GM23248 (cell line): Measurements from ENCODE around the gene C1QTNF2. TPM values are rescaled to one million over a fixed set of nuclear protein-coding genes. Genes with fewer than 3 reads are reported as not detected.

ENCODE experiments used
- DNase-seq: peaks from one replicate; pipeline ENCODE4 v3.0.0-alpha.2; 2015
- H2AFZ ChIP-seq: fragments of 200-600 bp; sonication (generic); 2 replicates; pipeline ENCODE4 v1.6.1; 2016; ENCODE audit warnings: antibody characterized with exemption
- H3F3A ChIP-seq: fragments of 200-600 bp; sonication (generic); 2 replicates; pipeline ENCODE4 v1.6.1; 2016; ENCODE audit warnings: mild to moderate bottlenecking, antibody characterized with exemption, mixed run types; ENCODE audit not compliant: insufficient read depth
- H3K27ac ChIP-seq: fragments of 200-600 bp; sonication (generic); 2 replicates; pipeline ENCODE4 v1.5.1; 2016; ENCODE audit warnings: mild to moderate bottlenecking
- H3K27me3 ChIP-seq: fragments of 200-600 bp; sonication (generic); replicated peaks from 2 replicates; pipeline ENCODE4 v1.6.1; 2016; ENCODE audit warnings: mild to moderate bottlenecking; ENCODE audit not compliant: insufficient read depth
- H3K36me3 ChIP-seq: fragments of 200-600 bp; sonication (generic); 2 replicates; pipeline ENCODE4 v1.6.1; 2016; ENCODE audit warnings: low read depth, mild to moderate bottlenecking
- H3K4me1 ChIP-seq: fragments of 200-600 bp; sonication (generic); 2 replicates; pipeline ENCODE4 v1.6.1; 2016; ENCODE audit warnings: mild to moderate bottlenecking; ENCODE audit not compliant: insufficient read depth
- H3K4me2 ChIP-seq: fragments of 200-600 bp; sonication (generic); one replicate; pipeline ENCODE4 v1.6.1; 2016; ENCODE audit warnings: mild to moderate bottlenecking; ENCODE audit not compliant: unreplicated experiment
- H3K4me3 ChIP-seq: fragments of 200-600 bp; sonication (generic); 2 replicates; pipeline ENCODE4 v1.5.1; 2016; ENCODE audit warnings: mild to moderate bottlenecking
- H3K79me2 ChIP-seq: fragments of 200-600 bp; sonication (generic); 2 replicates; pipeline ENCODE4 v1.6.1; 2016; ENCODE audit warnings: mild to moderate bottlenecking; ENCODE audit not compliant: insufficient read depth
- H3K9ac ChIP-seq: fragments of 200-600 bp; sonication (generic); 2 replicates; pipeline ENCODE4 v1.6.1; 2016; ENCODE audit warnings: mild to moderate bottlenecking
- H3K9me2 ChIP-seq: fragments of 200-600 bp; sonication (generic); 2 replicates; pipeline ENCODE4 v1.6.1; 2016; ENCODE audit warnings: mixed run types, mild to moderate bottlenecking, moderate library complexity; ENCODE audit not compliant: insufficient read depth
- H3K9me3 ChIP-seq: fragments of 200-600 bp; sonication (generic); one replicate; pipeline ENCODE4 v1.6.1; 2017; ENCODE audit warnings: low read depth
- H4K20me1 ChIP-seq: fragments of 200-600 bp; sonication (generic); 2 replicates; pipeline ENCODE4 v1.6.0; 2016; ENCODE audit not compliant: insufficient read depth
- EZH2 ChIP-seq: fragments of 200-600 bp; sonication (generic); IDR thresholded peaks from 2 replicates; pipeline ENCODE4 v1.6.1; 2018; ENCODE audit warnings: antibody characterized with exemption, mild to moderate bottlenecking; ENCODE audit not compliant: insufficient read depth, poor library complexity, severe bottlenecking
- EZH2phosphoT487 ChIP-seq: fragments of 200-600 bp; sonication (generic); IDR thresholded peaks from 2 replicates; pipeline ENCODE4 v1.6.1; 2018; ENCODE audit warnings: antibody characterized with exemption, moderate library complexity, mild to moderate bottlenecking, low read depth; ENCODE audit not compliant: insufficient read depth
- WGBS, 2 experiments: methylation state at CpG; one replicate each; pipeline ENCODE4 v1.1.6; 2015 to 2017; ENCODE audit warnings: low lambda C conversion rate in 2 of 2, low coverage in 1 of 2; ENCODE audit errors: missing lambda C conversion rate in 2 of 2; 5-methylcytosine and 5-hydroxymethylcytosine counted together
- in situ Hi-C: fragments of 300-500 bp; cut with MboI; formaldehyde crosslinking; loops from 2 replicates; pipeline ENCODE4 v1.15.0; 2020
- polyA plus RNA-seq: library from polyadenylated mRNA; unstranded; fragments of >200 nt; fragmentation: Nextera tagmentation; extraction: Ambion mirVana; gene quantifications from 2 replicates; pipeline ENCODE4 v1.2.1, GENCODE V29; 2016
- total RNA-seq: library from RNA; depleted of rRNA; stranded (reverse); fragments of >200 nt; shearing (Covaris generic); gene quantifications from 2 replicates; pipeline ENCODE4 v1.2.3, GENCODE V29; 2014

Gene C1QTNF2
- total and polyA plus RNA-seq, 2 experiments from 2014 or later = 0.22 to 0.31 TPM

- no peak for TF ChIP-seq EZH2
- TF ChIP-seq EZH2phosphoT487 = no peak
- Histone ChIP-seq H2AFZ (0 out of 2 replicates have a peak overlapping the region, but pooled peaks have one; percentile 25), H3K79me2 (no peaks in the 10 kb centered on the region), H3K4me1 (no peaks in the 10 kb centered on the region), H3K27me3 (0 out of 2 replicates have a peak, but pooled peaks cover 5% of the 10 kb centered on the region), H3K4me2 (no peak overlapping the region), H3K9ac (no peak overlapping the region), H4K20me1 (no peaks in the 10 kb centered on the region), H3K27ac (no peak overlapping the region), H3K9me3 (no peaks in the 10 kb centered on the region), H3K4me3 (no peak overlapping the region), H3F3A (no peaks in the 10 kb centered on the region), H3K36me3 (no peaks in the 10 kb centered on the region), H3K9me2 (no peaks in the 10 kb centered on the region)
- in situ Hi-C loops = no loop called here
- peak; percentile 7 for DNase-seq
- 22% methylated on average over 13 of the region's 13 CpGs for WGBS, 2 experiments
Measured at GRCh38 chr5:160363660-160364395, 6.6 kb downstream of the C1QTNF2 start.

GRCh38 chr5:160363211-160363610 lies 7.2 kb downstream of the C1QTNF2 start:
- 0 out of 2 replicates have a peak overlapping the region, but pooled peaks have one; percentile 25 for H2AFZ ChIP-seq
- no peaks in the 10 kb centered on the region for H3K79me2 ChIP-seq
- no peaks in the 10 kb centered on the region for H4K20me1 ChIP-seq
- no peak overlapping the region for H3K9ac ChIP-seq
- H3K9me2 ChIP-seq = no peaks in the 10 kb centered on the region
- no peak overlapping the region for H3K27ac ChIP-seq
- WGBS, 2 experiments = 49 to 55% methylated on average over 3 of the region's 3 CpGs
- H3K9me3 ChIP-seq = no peaks in the 10 kb centered on the region
- H3K4me2 ChIP-seq = no peak overlapping the region
- H3K27me3 ChIP-seq = 0 out of 2 replicates have a peak, but pooled peaks cover 4% of the 10 kb centered on the region
- H3K36me3 ChIP-seq = no peaks in the 10 kb centered on the region
- peak; percentile 13 for DNase-seq
- no peak overlapping the region for H3K4me3 ChIP-seq
- H3F3A ChIP-seq = no peaks in the 10 kb centered on the region
- TF ChIP-seq EZH2 = no peak
- no peak for TF ChIP-seq EZH2phosphoT487
- in situ Hi-C loops = no loop called here
- H3K4me1 ChIP-seq = no peaks in the 10 kb centered on the region

GRCh38 chr5:160361624-160362228 lies 8.7 kb downstream of the C1QTNF2 start:
- H3K4me1 ChIP-seq = no peaks in the 10 kb centered on the region
- H3K27ac ChIP-seq = no peak overlapping the region
- 0 out of 2 replicates have a peak, but pooled peaks cover 4% of the 10 kb centered on the region for H3K27me3 ChIP-seq
- no peak overlapping the region for H3K9ac ChIP-seq
- H3K79me2 ChIP-seq = no peaks in the 10 kb centered on the region
- no peak overlapping the region for H3K4me3 ChIP-seq
- no peaks in the 10 kb centered on the region for H3F3A ChIP-seq
- no peak overlapping the region for H2AFZ ChIP-seq
- H3K9me2 ChIP-seq = no peaks in the 10 kb centered on the region
- H3K4me2 ChIP-seq = no peak overlapping the region
- in situ Hi-C loops = no loop called here
- no peaks in the 10 kb centered on the region for H3K9me3 ChIP-seq
- WGBS, 2 experiments = 82 to 83% methylated on average over 9 of the region's 9 CpGs
- no peak for DNase-seq
- H4K20me1 ChIP-seq = no peaks in the 10 kb centered on the region
- H3K36me3 ChIP-seq = no peaks in the 10 kb centered on the region
- TF ChIP-seq EZH2phosphoT487 = no peak
- no peak for TF ChIP-seq EZH2

GRCh38 chr5:160360310-160360709 lies 10.1 kb downstream of the C1QTNF2 start:
- no peak overlapping the region for H3K4me3 ChIP-seq
- no peaks in the 10 kb centered on the region for H3K36me3 ChIP-seq
- no peaks in the 10 kb centered on the region for H3K4me1 ChIP-seq
- 0 out of 2 replicates have a peak, but pooled peaks cover under 1% of the 10 kb centered on the region for H3K27me3 ChIP-seq
- H3K9me3 ChIP-seq = no peaks in the 10 kb centered on the region
- no peak overlapping the region for H2AFZ ChIP-seq
- TF ChIP-seq EZH2phosphoT487 (no peak), EZH2 (no peak)
- H3K9me2 ChIP-seq = no peaks in the 10 kb centered on the region
- no peak overlapping the region for H3K27ac ChIP-seq
- in situ Hi-C loops = no loop called here
- no peak for DNase-seq
- no peak overlapping the region for H3K9ac ChIP-seq
- H3K4me2 ChIP-seq = peak overlapping the region; percentile 31
- H3K79me2 ChIP-seq = no peaks in the 10 kb centered on the region
- H3F3A ChIP-seq = no peaks in the 10 kb centered on the region
- 43 to 45% methylated on average over 3 of the region's 3 CpGs for WGBS, 2 experiments
- no peaks in the 10 kb centered on the region for H4K20me1 ChIP-seq
